Measurements from ENCODE around the gene HAO1. TPM values are rescaled to one million over a fixed set of nuclear protein-coding genes. Genes with fewer than 3 reads are reported as not detected.

HAO1 gene
- total and polyA plus RNA-seq, 5 donors from 2014 or later, result not detected

GRCh38 chr20:7881551-7881950 is 58.7 kb downstream of the HAO1 start:
- Mint-ChIP-seq H3K27me3 (peaks cover 6% of the 10 kb centered on the region), H3K4me1 (no peaks in the 10 kb centered on the region), H3K9me3 (peaks cover 0 to 4% (median 0%) of the 10 kb centered on the region in 7 donors), H3K27ac (no peak overlapping the region), H3K4me3 (no peak overlapping the region), H3K36me3 (no peaks in the 10 kb centered on the region)
- Histone ChIP-seq H3K4me1 (ENCODE audit: control insufficient read depth, insufficient read depth, low read length, poor library complexity, severe bottlenecking) (no peaks in the 10 kb centered on the region), H3K27ac (ENCODE audit: insufficient read depth, low read length, poor library complexity, severe bottlenecking) (no peak overlapping the region), H3K9me3 (ENCODE audit: control insufficient read depth in 2 of 2, low read length in 2 of 2) (no peaks in the 10 kb centered on the region), H3K27me3 (ENCODE audit: control insufficient read depth, insufficient read depth, low read length) (no peaks in the 10 kb centered on the region), H3K4me3 (ENCODE audit: low read depth, low read length) (no peak overlapping the region), H3K36me3 (ENCODE audit: control insufficient read depth, insufficient read depth, low read length) (no peaks in the 10 kb centered on the region)
- no peak for DNase-seq
- ATAC-seq (ENCODE audit: low read depth in 2 of 2), result no peak

DNA sequence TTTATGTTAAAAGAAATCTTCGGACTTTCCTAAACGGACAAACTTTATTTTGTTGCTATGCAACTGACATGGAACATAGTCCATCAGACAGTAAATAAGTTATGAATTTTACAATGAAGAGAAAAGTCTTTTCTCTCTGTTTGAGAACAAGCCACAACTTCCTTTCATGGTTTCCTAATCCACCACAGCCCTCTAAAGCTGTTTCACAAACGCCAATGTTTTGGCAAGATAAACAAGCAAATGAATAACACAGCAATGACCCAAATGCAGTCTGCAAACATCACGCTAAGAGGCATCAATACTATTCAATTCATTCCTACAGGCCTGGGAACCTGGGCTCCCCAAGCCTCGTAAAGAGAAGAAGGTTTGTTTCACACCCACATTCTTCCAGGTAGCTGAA is 60.4 kb downstream of the HAO1 start:
- no peaks in the 10 kb centered on the region for H3K9me3 ChIP-seq (ENCODE audit: control insufficient read depth in 2 of 2, low read length in 2 of 2)
- H3K27ac Mint-ChIP-seq, result no peak overlapping the region
- no peak overlapping the region for H3K4me3 Mint-ChIP-seq

GRCh38 chr20:7868108-7868507 is 72.2 kb downstream of the HAO1 start:
- Mint-ChIP-seq H3K4me1 (no peaks in the 10 kb centered on the region), H3K27ac (no peak overlapping the region), H3K27me3 (no peaks in the 10 kb centered on the region), H3K9me3 (peaks cover 0 to 6% (median 0%) of the 10 kb centered on the region in 7 donors), H3K36me3 (no peaks in the 10 kb centered on the region), H3K4me3 (no peak overlapping the region)
- no peaks in the 10 kb centered on the region for H3K9me3 ChIP-seq (ENCODE audit: control insufficient read depth in 2 of 2, low read length in 2 of 2)
- ATAC-seq (ENCODE audit: low read depth in 2 of 2) (no peak), DNase-seq (no peak)
- H3K4me3 ChIP-seq (ENCODE audit: low read depth, low read length), result no peak overlapping the region
- no peak overlapping the region for H3K27ac ChIP-seq (ENCODE audit: insufficient read depth, low read length, poor library complexity, severe bottlenecking)
- no peaks in the 10 kb centered on the region for H3K27me3 ChIP-seq (ENCODE audit: control insufficient read depth, insufficient read depth, low read length)
- H3K4me1 ChIP-seq (ENCODE audit: control insufficient read depth, insufficient read depth, low read length, poor library complexity, severe bottlenecking), result no peaks in the 10 kb centered on the region
- H3K36me3 ChIP-seq (ENCODE audit: control insufficient read depth, insufficient read depth, low read length), result no peaks in the 10 kb centered on the region

More for the DNA sequence above, 60.4 kb downstream of the HAO1 start:
- H3K36me3 ChIP-seq (ENCODE audit: control insufficient read depth, insufficient read depth, low read length), result no peaks in the 10 kb centered on the region
- H3K4me1 ChIP-seq (ENCODE audit: control insufficient read depth, insufficient read depth, low read length, poor library complexity, severe bottlenecking), result no peaks in the 10 kb centered on the region
- ATAC-seq (ENCODE audit: low read depth in 2 of 2) (no peak), DNase-seq (no peak)
- no peaks in the 10 kb centered on the region for H3K36me3 Mint-ChIP-seq
- H3K27me3 ChIP-seq (ENCODE audit: control insufficient read depth, insufficient read depth, low read length), result no peaks in the 10 kb centered on the region
- H3K9me3 Mint-ChIP-seq, result peaks cover 0 to 4% (median 0%) of the 10 kb centered on the region in 7 donors
- H3K4me1 Mint-ChIP-seq, result no peaks in the 10 kb centered on the region
- no peak overlapping the region for H3K4me3 ChIP-seq (ENCODE audit: low read depth, low read length)
- peaks cover 6% of the 10 kb centered on the region for H3K27me3 Mint-ChIP-seq
- no peak overlapping the region for H3K27ac ChIP-seq (ENCODE audit: insufficient read depth, low read length, poor library complexity, severe bottlenecking)

DNA sequence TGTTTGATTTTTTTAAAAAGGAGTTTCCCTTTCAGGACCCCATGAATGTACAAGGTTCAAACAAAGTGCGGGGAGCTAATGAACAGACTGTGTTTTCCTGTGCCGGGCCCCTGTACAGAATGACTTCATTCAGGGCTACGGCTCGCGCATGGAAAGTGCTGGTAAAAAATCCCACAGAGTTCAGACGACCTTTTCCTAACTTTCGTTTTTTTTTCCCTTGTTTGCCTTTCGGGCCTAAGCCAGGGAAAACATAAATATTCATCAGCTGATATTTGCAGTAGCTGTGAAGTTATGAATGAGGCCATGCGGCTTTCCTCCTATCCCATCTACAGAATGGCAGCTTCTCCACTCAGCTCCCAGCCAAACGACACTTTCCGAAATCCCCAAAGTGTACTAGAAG is 74.0 kb downstream of the HAO1 start:
- no peak overlapping the region for H3K4me3 ChIP-seq (ENCODE audit: low read depth, low read length)
- H3K36me3 Mint-ChIP-seq, result no peaks in the 10 kb centered on the region
- H3K4me1 Mint-ChIP-seq, result no peaks in the 10 kb centered on the region

DNA sequence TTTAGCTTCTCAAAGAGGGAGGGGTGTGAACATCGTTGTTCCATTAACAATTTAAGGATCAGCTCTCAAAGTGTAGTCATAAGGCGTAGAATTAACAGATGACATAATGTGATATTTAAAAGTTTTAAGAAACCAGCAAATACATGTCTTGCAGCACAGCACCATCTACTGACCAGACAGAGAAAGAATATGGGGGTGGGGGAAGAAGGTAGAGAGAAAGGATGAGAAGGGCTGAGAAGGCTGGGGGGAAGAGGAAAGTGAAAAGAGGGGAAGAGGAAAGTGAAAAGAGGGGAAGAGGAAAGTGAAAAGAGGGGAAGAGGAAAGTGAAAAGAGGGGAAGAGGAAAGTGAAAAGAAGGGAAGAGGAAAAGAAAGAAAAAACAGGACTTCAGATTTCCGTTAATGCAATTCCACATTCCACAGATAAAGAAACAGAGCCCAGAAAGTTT is 80.9 kb downstream of the HAO1 start:
- no peaks in the 10 kb centered on the region for H3K36me3 ChIP-seq (ENCODE audit: control insufficient read depth, insufficient read depth, low read length)
- no peak overlapping the region for H3K4me3 ChIP-seq (ENCODE audit: low read depth, low read length)
- no peak overlapping the region for H3K27ac ChIP-seq (ENCODE audit: insufficient read depth, low read length, poor library complexity, severe bottlenecking)
- H3K27me3 ChIP-seq (ENCODE audit: control insufficient read depth, insufficient read depth, low read length), result no peaks in the 10 kb centered on the region
- ATAC-seq (ENCODE audit: low read depth in 2 of 2) (no peak), DNase-seq (peak in 1 of 3 donors; percentile 0)
- Mint-ChIP-seq H3K27me3 (no peaks in the 10 kb centered on the region), H3K4me3 (no peak overlapping the region), H3K27ac (no peak overlapping the region), H3K4me1 (no peaks in the 10 kb centered on the region), H3K9me3 (peaks cover 0 to 8% (median 0%) of the 10 kb centered on the region in 7 donors), H3K36me3 (no peaks in the 10 kb centered on the region)
- no peaks in the 10 kb centered on the region for H3K9me3 ChIP-seq (ENCODE audit: control insufficient read depth in 2 of 2, low read length in 2 of 2)
- H3K4me1 ChIP-seq (ENCODE audit: control insufficient read depth, insufficient read depth, low read length, poor library complexity, severe bottlenecking), result no peaks in the 10 kb centered on the region

More for the DNA sequence above, 74.0 kb downstream of the HAO1 start:
- no peaks in the 10 kb centered on the region for H3K36me3 ChIP-seq (ENCODE audit: control insufficient read depth, insufficient read depth, low read length)
- no peak overlapping the region for H3K27ac ChIP-seq (ENCODE audit: insufficient read depth, low read length, poor library complexity, severe bottlenecking)
- H3K9me3 Mint-ChIP-seq, result peaks cover 0 to 6% (median 0%) of the 10 kb centered on the region in 7 donors
- H3K4me3 Mint-ChIP-seq, result no peak overlapping the region
- H3K27ac Mint-ChIP-seq, result no peak overlapping the region
- no peaks in the 10 kb centered on the region for H3K27me3 ChIP-seq (ENCODE audit: control insufficient read depth, insufficient read depth, low read length)
- no peaks in the 10 kb centered on the region for H3K27me3 Mint-ChIP-seq
- DNase-seq (no peak), ATAC-seq (ENCODE audit: low read depth in 2 of 2) (no peak)
- H3K4me1 ChIP-seq (ENCODE audit: control insufficient read depth, insufficient read depth, low read length, poor library complexity, severe bottlenecking), result no peaks in the 10 kb centered on the region
- H3K9me3 ChIP-seq (ENCODE audit: control insufficient read depth in 2 of 2, low read length in 2 of 2), result no peaks in the 10 kb centered on the region

- H3K27ac ChIP-seq (ENCODE audit: insufficient read depth, low read length, poor library complexity, severe bottlenecking), result no peak overlapping the region
- no peaks in the 10 kb centered on the region for H3K27me3 ChIP-seq (ENCODE audit: control insufficient read depth, insufficient read depth, low read length)
- no peak overlapping the region for H3K4me3 Mint-ChIP-seq
- no peaks in the 10 kb centered on the region for H3K4me1 Mint-ChIP-seq
- H3K27ac Mint-ChIP-seq, result no peak overlapping the region
- no peaks in the 10 kb centered on the region for H3K4me1 ChIP-seq (ENCODE audit: control insufficient read depth, insufficient read depth, low read length, poor library complexity, severe bottlenecking)
- no peaks in the 10 kb centered on the region for H3K9me3 ChIP-seq (ENCODE audit: control insufficient read depth in 2 of 2, low read length in 2 of 2)
- peaks cover 0 to 7% (median 0%) of the 10 kb centered on the region in 7 donors for H3K9me3 Mint-ChIP-seq
- no peaks in the 10 kb centered on the region for H3K27me3 Mint-ChIP-seq
- H3K4me3 ChIP-seq (ENCODE audit: low read depth, low read length), result no peak overlapping the region
- DNase-seq (no peak), ATAC-seq (ENCODE audit: low read depth in 2 of 2) (no peak)
- no peaks in the 10 kb centered on the region for H3K36me3 ChIP-seq (ENCODE audit: control insufficient read depth, insufficient read depth, low read length)
- H3K36me3 Mint-ChIP-seq, result no peaks in the 10 kb centered on the region
Measured at GRCh38 chr20:7858734-7859250, 81.5 kb downstream of the HAO1 start.

DNA sequence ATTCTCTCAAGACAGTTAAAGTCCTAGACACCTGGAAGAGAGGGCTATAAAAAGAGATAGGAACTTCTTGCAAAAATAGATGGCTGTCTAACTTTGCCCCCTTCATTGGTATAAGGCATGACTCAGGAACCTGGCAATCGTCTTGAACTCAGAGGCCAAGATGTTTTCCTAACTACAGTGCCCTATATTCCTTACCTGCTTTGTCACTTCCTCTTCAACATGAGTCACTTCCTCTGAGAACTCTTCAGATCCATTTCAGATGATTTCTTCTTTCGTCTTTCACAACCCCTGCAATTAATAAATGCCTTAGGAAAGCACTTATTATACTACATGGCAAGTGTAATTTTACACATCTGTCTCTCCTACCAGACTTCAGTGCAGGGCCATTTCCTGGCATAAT is 83.5 kb downstream of the HAO1 start:
- H3K4me3 ChIP-seq (ENCODE audit: low read depth, low read length), result no peak overlapping the region
- Mint-ChIP-seq H3K4me1 (no peaks in the 10 kb centered on the region), H3K27me3 (no peaks in the 10 kb centered on the region), H3K4me3 (no peak overlapping the region), H3K9me3 (peaks cover 0 to 6% (median 0%) of the 10 kb centered on the region in 7 donors), H3K36me3 (no peaks in the 10 kb centered on the region), H3K27ac (no peak overlapping the region)
- H3K9me3 ChIP-seq (ENCODE audit: control insufficient read depth in 2 of 2, low read length in 2 of 2), result no peaks in the 10 kb centered on the region
- DNase-seq, result no peak
- H3K4me1 ChIP-seq (ENCODE audit: control insufficient read depth, insufficient read depth, low read length, poor library complexity, severe bottlenecking), result no peaks in the 10 kb centered on the region
- H3K36me3 ChIP-seq (ENCODE audit: control insufficient read depth, insufficient read depth, low read length), result no peaks in the 10 kb centered on the region
- H3K27ac ChIP-seq (ENCODE audit: insufficient read depth, low read length, poor library complexity, severe bottlenecking), result no peak overlapping the region
- ATAC-seq (ENCODE audit: low read depth in 2 of 2), result no peak
- H3K27me3 ChIP-seq (ENCODE audit: control insufficient read depth, insufficient read depth, low read length), result no peaks in the 10 kb centered on the region

- Mint-ChIP-seq H3K9me3 (peaks cover 0 to 6% (median 0%) of the 10 kb centered on the region in 7 donors), H3K4me3 (no peak overlapping the region), H3K27me3 (no peaks in the 10 kb centered on the region), H3K36me3 (no peaks in the 10 kb centered on the region), H3K27ac (no peak overlapping the region), H3K4me1 (no peaks in the 10 kb centered on the region)
- Histone ChIP-seq H3K27ac (ENCODE audit: insufficient read depth, low read length, poor library complexity, severe bottlenecking) (no peak overlapping the region), H3K4me3 (ENCODE audit: low read depth, low read length) (no peak overlapping the region), H3K4me1 (ENCODE audit: control insufficient read depth, insufficient read depth, low read length, poor library complexity, severe bottlenecking) (no peaks in the 10 kb centered on the region), H3K27me3 (ENCODE audit: control insufficient read depth, insufficient read depth, low read length) (no peaks in the 10 kb centered on the region), H3K9me3 (ENCODE audit: control insufficient read depth in 2 of 2, low read length in 2 of 2) (no peaks in the 10 kb centered on the region), H3K36me3 (ENCODE audit: control insufficient read depth, insufficient read depth, low read length) (no peaks in the 10 kb centered on the region)
- DNase-seq (no peak), ATAC-seq (ENCODE audit: low read depth in 2 of 2) (no peak)
Measured at GRCh38 chr20:7855545-7855944, 84.7 kb downstream of the HAO1 start.
